Activated gamma-delta T cell treated with anti-CD3 and anti-CD28 coated beads, Interleukin-2, amount 50 U/mL, for 16 hours (primary cell): Measurements from ENCODE around the gene MYCBP2.
"Not testable (repeated sequence)": the region's sequence is repeated elsewhere in the genome, so short reads cannot be mapped to it uniquely, and the experiment has no call there.

ENCODE experiments used
- DNase-seq: peaks from one replicate; pipeline ENCODE4 v3.0.0-alpha.2; 2020; ENCODE audit warnings: low read depth

Gene MYCBP2

GRCh38 chr13:77198995-77199394, 127.9 kb downstream of the MYCBP2 start:
- not testable (repeated sequence) for DNase-seq

DNA sequence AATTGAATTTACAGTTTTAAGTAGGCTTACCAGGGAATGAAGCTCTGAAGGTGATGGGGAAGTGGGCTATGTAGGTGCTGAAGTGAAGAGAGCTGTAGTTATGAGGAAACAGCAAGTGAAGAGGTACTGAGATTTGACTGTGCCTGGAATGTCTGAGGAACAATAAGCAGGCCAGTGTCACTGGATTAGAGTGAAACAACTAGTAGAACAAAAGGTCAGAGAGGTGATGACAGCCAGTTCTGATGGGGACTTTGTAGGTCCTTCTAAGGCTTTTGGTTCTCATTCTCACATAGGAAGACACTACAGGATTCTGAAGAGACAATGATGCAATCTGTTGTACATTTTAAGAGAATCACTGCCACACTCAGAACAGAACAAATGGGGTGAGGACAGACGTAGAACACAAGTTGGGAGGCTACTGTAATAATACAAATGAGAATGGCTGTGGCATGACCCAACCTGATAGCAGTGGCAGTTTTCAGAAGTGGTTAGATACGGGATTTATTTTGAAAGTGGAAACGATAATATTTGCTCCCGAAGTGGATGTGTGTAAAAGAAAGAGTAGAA, 130.8 kb downstream of the MYCBP2 start:
- no peak for DNase-seq

DNA sequence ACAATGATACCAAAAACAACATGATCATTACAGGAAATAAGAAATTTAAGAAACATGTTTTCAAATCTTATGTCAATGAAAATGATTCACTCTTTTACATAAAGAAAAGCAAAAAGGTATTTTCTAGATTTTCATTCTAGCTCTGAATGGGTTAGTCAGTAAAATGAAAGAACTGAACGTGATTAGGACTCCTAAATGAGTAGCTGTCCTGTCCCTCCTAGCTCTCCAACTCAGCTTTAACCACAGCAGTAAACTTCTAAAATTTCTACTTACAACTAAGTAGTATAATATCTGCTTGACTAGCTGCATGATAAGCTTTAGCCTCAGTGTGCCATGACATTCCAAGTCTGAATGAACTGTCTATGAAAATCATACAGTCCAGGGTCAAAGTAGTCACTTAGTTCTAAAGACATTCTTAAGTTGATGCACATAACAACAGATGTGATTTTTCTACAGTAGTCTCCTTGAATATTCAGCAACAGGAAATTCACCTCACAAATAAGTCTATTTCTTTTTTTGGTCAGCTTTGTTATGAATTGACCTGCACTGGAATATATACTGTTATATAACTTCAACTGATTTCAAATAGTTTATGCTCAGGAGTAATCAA, 136.4 kb downstream of the MYCBP2 start:
- no peak for DNase-seq

GRCh38 chr13:77185721-77186120, 141.2 kb downstream of the MYCBP2 start:
- DNase-seq = no peak

- DNase-seq = no peak
Observed at GRCh38 chr13:77184455-77184854, 142.4 kb downstream of the MYCBP2 start.

DNA sequence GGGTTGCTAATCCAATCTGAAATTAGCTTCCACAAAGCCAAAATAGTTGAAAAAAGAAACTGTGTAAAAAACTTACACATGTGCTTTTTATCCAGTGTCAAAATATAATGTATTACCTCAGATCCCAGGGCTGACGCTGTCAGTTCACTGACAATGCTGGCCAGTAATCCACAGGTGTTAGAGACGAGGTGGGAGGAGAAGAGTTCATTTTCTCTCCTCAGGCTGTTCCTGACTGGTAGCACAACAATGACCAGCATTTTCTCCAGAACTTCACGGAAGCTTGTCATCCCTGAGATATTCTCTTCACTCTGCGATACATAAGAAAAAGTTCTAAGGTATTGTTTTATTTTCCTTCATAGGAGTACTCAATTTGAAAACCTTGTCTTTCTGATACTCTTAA, 146.9 kb downstream of the MYCBP2 start:
- no peak for DNase-seq

DNA sequence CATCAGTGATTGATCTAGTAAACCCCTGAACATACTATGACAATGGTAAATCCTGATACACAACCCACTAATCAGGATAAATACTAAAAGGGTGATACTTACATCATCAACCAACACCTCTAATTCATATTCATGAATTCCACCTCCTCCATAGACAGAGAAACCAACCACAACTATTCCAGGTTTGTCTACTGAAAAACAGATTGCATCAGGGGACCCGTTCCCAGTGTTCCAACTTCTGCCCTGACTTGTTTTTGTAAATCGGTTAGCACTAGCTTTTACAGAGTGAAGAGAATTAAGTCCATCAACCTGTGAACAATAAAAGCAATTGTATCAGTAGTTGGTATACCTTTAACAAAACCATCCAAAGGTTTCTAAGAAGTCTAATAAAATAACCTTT, 149.2 kb downstream of the MYCBP2 start:
- DNase-seq = no peak

GRCh38 chr13:77176350-77176749, 150.5 kb downstream of the MYCBP2 start:
- no peak for DNase-seq

- no peak for DNase-seq
Observed at GRCh38 chr13:77172650-77173049, 154.2 kb downstream of the MYCBP2 start.

DNA sequence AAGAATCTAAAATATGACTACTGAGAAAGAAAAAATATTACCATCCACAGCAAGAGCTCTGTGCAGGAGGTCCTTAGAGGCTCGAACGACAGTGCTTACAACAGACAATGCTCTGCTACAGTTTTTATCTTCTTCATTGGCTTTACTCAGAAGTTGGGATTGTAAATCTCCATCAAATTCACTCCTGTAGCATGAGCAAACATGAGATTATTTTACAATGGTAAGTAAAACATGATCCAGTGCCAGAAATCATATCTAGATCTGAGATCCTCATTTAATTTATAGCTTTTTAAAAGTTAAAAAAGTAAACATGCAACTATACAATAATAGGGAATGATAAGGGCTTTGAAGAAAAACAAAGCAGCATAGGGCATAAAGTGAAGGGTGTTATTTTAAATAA, 155.4 kb downstream of the MYCBP2 start:
- DNase-seq = no peak

GRCh38 chr13:77168237-77168636, 158.7 kb downstream of the MYCBP2 start:
- no peak for DNase-seq

GRCh38 chr13:77150651-77151050, 176.2 kb downstream of the MYCBP2 start:
- no peak for DNase-seq

- no peak for DNase-seq
Observed at GRCh38 chr13:77143431-77143830, 183.5 kb downstream of the MYCBP2 start.

GRCh38 chr13:77139306-77139705, 187.6 kb downstream of the MYCBP2 start:
- DNase-seq = no peak

DNA sequence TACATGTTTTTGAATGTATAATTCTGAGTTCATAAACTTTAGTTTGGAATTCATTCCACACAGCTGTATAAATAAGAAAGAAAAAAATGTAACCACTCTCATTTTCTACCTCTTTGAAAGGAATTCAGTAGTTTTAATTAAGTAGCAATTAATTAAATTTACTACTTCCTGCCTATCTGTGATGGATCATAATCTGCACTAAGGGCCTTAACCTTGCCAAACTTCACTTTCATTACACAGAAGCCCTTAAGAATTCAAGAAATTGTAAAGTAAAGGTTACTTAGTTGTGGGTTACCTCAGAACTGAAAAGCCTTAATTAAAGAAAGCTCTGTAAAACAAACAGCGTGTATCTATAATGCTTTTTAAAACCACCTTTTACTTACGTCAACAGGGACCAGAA, 188.1 kb downstream of the MYCBP2 start:
- no peak for DNase-seq

DNA sequence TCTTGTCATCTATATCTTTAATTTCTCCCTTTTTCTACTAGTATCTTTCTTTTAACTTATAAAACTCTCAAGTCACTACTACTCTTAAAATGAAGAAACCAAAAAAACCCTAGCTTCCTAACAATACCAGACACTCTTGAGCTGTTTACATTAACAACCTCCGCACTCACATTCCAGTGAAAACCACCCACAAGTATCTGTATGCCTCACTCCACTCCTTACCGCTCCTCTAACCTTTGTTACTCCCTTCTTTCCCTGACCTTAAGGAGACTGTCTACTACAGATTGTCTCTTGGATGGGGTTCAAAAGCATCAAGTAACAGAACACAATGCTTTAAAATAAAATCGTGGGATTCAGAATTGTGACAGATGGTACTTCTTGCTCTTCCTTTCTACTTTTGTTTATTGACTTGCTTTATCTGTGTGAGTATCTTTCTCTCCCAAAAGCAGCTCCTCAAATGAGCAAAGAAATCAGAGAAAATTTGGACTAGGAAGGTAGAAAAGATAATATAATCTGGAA, 189.9 kb downstream of the MYCBP2 start:
- DNase-seq = no peak

DNA sequence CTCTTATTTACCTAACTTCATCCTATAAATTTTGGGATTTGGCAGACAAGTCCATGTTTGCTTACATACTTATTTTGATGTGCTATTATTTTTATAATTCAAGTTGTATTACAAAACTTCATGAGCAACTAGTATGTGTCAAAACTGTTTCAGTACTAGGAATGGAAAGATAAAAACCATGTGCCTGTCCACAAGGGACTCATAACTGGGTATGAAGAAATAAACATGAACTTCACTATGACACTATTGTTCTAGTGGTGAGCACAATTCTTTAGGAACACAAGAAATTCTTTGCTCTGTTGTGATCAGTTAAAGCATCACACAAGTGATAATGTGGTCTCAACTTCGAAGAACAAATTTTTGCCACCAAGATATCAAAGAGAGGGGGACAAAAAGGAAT, 202.5 kb downstream of the MYCBP2 start:
- DNase-seq = no peak

DNA sequence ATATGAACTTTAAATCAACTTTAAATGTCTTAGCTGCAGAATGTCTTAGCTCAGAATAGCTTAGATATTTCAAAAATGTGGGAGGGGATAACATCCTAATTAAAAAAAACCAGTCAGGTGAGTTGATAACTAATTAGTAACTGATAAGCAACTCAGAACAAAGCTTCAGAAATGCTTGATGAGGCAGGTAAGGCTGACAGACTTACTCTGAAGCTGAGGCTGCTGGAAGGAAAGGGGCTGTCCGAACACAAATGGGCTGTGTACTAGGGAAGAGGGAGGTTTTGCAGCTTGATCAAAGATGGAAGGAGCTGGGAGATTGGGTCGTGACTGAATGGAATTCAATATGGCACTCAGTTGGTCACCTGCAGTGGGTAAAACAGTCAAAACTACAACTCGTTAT, 208.8 kb downstream of the MYCBP2 start:
- no peak for DNase-seq

DNA sequence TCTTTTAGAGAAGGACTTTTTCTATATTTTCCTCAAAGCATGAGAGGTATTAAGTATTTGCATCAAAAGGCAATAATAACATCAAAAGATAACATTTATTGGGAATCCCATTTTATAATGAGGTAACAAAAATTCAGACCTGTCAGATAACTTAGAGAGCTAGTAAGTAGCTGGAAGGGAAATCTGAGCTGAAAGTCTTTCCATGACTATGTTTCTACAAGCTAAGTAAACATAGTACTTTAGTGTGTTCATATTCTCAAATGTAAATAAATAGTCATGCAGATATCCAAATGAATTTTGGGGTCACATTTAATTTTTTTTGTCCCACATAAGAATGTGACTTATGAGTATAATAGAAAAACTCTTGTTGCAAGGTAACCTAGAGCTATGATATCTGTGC, 212.6 kb downstream of the MYCBP2 start:
- DNase-seq = no peak

DNA sequence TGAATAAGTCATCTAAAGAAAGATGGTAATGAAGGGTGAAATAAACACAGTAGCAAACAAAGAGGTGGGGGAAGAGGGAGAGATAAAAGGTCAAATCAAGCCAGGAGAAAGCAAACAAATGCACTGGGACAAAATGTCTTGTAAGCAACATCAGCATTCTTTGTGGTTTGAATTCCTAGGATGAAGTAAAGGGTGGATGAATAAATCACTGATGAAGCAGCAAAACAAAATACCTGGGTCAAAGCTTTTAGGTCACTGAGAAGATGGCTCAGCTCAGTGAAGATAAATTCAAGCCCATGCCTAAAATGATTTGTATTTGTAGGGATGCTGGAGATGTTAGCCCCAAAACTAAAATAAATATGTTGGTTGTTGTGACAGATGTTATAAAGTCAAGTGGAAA, 213.4 kb downstream of the MYCBP2 start:
- DNase-seq = no peak

DNA sequence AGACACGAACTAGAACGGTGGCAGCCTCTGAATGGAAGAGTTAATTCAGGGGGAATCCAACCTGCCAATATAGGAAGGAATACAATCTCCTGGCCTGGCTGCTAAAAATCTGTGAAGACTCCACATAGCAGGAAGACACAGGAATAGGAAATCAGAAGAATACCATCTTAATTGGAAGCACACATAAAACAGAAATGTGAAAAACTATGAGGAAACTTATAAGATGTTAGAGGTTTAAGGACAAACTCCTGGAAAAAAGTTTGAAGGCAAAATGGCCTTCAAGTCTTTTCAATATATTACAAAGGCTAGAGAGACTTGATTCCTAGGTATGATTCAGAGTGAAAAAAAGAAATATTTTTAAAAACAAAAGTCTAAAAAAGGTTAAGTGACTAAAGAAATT, 221.8 kb downstream of the MYCBP2 start:
- no peak for DNase-seq

- no peak for DNase-seq
Observed at GRCh38 chr13:77099415-77099814, 227.5 kb downstream of the MYCBP2 start.

GRCh38 chr13:77095288-77095687, 231.6 kb downstream of the MYCBP2 start:
- DNase-seq = no peak

- DNase-seq = no peak
Observed at GRCh38 chr13:77094773-77095172, 232.1 kb downstream of the MYCBP2 start.
